Measurements from ENCODE around the gene BLTP3A.
"Not testable (repeated sequence)": the region's sequence is repeated elsewhere in the genome, so short reads cannot be mapped to it uniquely, and the experiment has no call there.

BLTP3A gene

GRCh38 chr6:34791164-34791700, 651 bp upstream of the BLTP3A start:
- peak; percentile 60 for DNase-seq

GRCh38 chr6:34792605-34793500, 970 bp downstream of the BLTP3A start:
- DNase-seq, result no peak

- DNase-seq, result no peak
These were observed 2.0 kb downstream of the BLTP3A start for GRCh38 chr6:34793877-34794276.

GRCh38 chr6:34795836-34796425, 4.0 kb downstream of the BLTP3A start:
- no peak for DNase-seq

GRCh38 chr6:34798057-34798456, 6.2 kb downstream of the BLTP3A start:
- DNase-seq, result no peak

- no peak for DNase-seq
These were observed 7.7 kb downstream of the BLTP3A start for GRCh38 chr6:34799547-34799946.

- no peak for DNase-seq
These were observed 12.7 kb downstream of the BLTP3A start for GRCh38 chr6:34804543-34804942.

GRCh38 chr6:34805074-34805473, 13.2 kb downstream of the BLTP3A start:
- DNase-seq, result not testable (repeated sequence)

GRCh38 chr6:34806738-34807453, 15.0 kb downstream of the BLTP3A start:
- no peak for DNase-seq

- DNase-seq, result not testable (repeated sequence)
These were observed 16.6 kb downstream of the BLTP3A start for GRCh38 chr6:34808473-34808872.

- not testable (repeated sequence) for DNase-seq
These were observed 17.5 kb downstream of the BLTP3A start for GRCh38 chr6:34809419-34809818.

GRCh38 chr6:34810017-34810882, 18.4 kb downstream of the BLTP3A start:
- DNase-seq, result no peak

GRCh38 chr6:34810936-34811632, 19.2 kb downstream of the BLTP3A start:
- no peak for DNase-seq

GRCh38 chr6:34813028-34813713, 21.3 kb downstream of the BLTP3A start:
- no peak for DNase-seq

- DNase-seq, result no peak
These were observed 24.9 kb downstream of the BLTP3A start for GRCh38 chr6:34816635-34817301.

GRCh38 chr6:34817446-34817845, 25.6 kb downstream of the BLTP3A start:
- no peak for DNase-seq

- not testable (repeated sequence) for DNase-seq
These were observed 27.1 kb downstream of the BLTP3A start for GRCh38 chr6:34818872-34819570.

- no peak for DNase-seq
These were observed 27.9 kb downstream of the BLTP3A start for GRCh38 chr6:34819571-34820480.

- DNase-seq, result no peak
These were observed 37.3 kb downstream of the BLTP3A start for GRCh38 chr6:34829137-34829536.

All from NCI-H774 (cell line).